ENCODE measurements around the gene PPP3CA.
"Not testable (repeated sequence)": the region's sequence is repeated elsewhere in the genome, so short reads cannot be mapped to it uniquely, and the experiment has no call there.

The PPP3CA gene

DNA sequence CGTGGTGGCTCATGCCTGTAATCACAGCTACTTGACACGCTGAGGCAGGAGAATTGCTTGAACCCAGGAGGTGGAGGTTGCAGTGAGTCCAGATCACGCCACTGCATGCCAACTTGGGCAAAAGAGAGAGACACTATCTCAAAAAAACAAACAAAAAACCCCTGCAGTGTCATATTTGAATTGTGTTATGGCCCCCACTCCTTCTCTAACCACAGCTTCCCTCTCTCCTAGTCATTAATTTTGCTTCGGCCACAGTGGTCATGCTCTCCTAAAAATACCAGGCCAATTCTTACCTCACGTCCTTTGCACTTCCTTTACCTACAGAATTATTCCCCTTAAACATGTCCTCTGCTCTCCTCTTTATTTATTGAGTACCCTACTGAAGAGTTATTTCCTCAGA lies 206.1 kb downstream of the PPP3CA start:
- no peak for DNase-seq (ENCODE audit: low spot score)

DNA sequence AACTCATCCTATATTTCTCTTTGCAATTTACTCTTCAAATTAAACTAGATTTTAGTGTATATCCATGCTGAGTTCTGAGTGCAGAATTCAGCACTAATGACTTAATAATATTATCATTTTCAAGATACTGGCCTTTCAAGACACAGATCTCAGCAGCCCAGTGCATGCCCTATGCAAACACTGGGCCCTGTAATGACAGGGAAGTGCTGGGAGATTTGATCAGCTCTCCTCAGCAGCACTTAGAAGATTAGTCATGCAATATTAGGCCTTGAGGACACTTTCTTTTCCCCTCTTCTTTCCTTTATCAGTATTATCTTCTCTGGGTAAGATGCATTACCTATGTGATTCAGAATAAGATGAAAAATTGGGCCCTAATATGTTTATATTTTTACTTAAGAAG lies 207.1 kb downstream of the PPP3CA start:
- no peak for DNase-seq (ENCODE audit: low spot score)

DNA sequence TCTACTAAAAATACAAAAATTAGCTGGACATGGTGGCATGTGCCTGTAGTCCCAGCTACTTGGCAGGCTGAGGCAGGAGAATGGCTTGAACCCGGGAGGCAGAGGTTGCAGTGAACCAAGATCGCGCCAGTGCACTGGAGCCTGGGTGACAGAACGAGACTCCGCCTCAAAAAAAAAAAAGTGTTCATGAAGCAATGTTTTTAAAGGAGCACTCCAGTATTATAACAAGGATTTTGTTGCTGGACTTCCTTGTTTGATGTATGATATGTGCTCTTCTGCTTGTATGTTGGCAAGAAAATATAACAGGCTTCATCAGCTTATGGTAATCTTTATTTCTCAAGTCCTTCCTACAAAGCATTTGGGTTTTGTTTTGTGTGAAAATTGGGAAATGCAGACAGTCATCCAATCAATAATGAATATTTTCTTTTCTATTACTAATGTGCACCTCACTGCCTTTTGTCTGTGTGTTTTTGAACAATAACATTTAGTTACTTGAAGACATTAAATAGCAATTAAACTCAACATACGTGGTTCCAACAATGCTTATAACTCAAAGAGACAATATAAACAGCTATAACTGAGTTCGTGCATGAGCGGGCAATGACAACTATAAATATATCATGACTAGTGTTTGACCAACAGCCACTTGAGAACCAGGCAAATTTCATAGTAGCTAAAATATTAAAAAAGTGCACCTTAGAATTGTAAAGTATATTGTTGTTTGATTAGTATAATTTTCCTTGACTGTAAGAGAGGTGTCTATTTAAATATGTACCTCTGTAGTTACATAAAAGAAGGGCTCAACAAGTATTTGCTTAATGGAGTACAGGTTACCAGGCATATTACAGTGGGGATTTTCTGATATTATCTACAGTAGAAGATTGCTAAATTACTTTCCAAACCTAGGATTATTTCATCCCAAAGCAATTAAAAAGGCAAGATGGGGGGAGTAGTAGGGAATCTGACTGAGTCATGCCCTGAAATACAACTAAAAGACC lies 210.7 kb downstream of the PPP3CA start:
- DNase-seq (ENCODE audit: low spot score): no peak

DNA sequence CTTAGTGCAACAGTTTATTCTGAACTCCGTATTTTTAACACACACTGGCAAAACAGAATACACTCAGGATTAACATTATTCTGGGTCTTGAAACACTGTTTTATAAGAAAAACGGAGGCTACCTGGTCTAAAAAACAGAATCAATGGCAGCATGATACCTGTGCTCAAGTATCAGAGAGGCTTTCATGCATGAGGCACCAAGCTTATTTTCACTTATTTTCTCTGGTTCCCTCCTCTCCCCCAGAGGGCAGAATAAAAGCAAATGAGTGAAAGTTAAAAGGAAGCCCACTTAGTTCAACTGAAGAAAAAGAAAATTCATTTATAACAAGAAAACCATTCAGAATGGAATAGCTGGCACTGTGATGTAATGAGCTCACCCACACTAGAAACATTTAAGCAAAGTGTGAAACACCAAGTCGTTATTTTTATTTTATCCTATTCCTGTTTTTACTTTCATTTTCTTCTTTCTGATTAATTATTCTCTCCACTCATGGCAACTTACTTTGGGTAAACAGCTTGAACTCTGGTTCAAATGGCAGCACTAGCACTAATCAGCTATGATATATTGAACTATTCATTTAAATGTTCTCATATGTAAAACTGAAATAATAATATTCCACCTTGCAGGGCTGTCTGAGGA lies 211.8 kb downstream of the PPP3CA start:
- no peak for DNase-seq (ENCODE audit: low spot score)

DNA sequence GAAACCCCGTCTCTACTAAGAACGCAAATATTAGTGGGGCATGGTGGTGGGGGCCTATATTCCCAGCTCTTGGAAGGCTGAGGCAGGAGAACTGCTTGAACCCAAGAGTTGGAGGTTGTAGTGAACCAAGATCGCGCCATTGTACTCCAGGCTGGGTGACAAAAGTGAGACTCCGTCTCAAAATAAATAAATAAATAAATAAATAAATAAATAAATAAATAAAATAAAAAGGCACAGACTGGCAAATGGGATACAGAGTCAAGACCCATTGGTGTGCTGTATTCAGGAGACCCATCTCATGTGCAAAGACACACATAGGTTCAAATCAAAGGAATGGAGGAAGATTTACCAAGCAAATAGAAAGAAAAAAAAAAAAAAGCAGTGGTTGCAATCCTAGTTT lies 216.3 kb downstream of the PPP3CA start:
- DNase-seq (ENCODE audit: low spot score): not testable (repeated sequence)

DNA sequence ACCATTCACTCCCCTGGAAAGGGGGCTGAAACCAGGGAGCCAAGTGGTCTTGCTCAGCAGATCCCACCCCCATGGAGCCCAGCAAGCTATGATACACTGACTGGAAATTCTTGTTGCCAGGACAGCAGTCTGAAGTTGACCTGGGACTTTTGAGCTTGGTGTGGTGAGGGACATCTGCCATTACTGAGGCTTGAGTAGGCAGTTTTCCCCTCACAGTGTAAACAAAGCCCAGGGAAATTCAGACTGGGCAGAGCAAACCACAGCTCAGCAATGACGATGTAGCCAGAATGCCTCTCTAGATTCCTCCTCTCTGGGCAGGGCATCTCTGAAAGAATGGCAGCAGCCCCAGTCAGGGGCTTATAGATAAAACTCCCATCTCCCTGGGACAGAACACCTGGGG lies 218.4 kb downstream of the PPP3CA start:
- DNase-seq (ENCODE audit: low spot score): not testable (repeated sequence)

DNA sequence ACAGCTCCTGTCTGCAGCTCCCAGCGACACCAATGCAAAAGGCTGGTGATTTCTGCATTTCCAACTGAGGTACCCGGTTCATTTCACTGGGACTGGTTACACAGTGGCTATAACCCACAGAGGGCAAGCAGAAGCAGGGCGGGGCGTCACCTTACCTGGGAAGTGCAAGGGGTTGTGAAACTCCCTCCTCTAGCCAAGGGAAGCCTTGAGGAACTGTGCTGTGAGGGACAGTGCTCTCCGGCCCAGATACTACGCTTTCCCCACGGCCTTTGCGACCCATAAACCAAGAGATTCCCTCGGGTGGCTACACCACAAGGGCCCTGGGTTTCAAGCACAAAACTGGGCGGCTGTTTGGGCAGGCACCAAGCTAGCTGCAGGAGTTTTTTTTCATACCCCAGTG lies 218.9 kb downstream of the PPP3CA start:
- no peak for DNase-seq (ENCODE audit: low spot score)

DNA sequence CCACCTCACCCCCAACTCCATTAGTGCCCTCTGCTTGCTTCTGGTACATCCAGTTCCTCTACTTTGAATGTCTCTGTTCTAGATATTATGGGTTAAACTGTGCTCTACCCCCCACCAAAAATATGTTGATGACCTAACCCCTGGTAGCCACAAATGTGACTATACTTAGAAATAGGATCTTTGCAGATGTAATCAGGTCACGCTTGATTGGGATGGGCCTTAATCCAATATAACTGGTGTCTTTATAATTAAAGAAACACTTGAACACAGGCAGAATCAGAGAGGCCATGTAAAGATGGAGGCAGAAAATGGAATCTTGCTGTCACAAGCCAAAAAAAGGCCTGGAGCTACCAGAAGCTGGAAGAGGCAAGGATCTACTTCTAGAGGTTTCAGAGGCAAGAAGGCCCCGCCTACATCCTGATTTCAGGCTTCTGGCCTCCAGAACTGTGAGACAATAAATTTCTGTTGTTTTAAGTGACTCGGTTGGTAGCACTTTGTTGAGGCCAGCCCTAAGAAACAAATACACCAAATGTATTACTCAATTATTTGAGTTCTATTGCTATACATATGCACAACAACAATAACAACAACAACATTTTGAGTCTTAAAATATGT lies 220.0 kb downstream of the PPP3CA start:
- DNase-seq (ENCODE audit: low spot score): no peak

DNA sequence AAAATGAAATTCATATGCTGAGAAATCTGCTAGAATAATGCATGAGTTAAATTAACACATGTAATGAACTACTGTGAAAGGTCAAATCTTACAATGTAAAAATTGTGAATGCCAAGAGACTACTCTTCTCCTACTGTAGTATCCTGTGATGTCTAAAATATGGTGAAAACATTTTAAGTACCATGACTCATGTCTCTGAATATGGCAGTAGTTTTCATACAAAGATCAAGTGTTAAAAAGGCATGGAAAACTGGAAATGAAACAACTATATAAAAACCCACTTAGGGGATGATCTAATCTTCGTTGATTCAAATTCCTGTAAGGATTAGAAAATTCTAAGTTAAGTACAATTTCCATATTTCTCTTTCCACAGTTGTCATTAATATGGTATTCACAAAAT lies 221.3 kb downstream of the PPP3CA start:
- DNase-seq (ENCODE audit: low spot score): no peak

DNA sequence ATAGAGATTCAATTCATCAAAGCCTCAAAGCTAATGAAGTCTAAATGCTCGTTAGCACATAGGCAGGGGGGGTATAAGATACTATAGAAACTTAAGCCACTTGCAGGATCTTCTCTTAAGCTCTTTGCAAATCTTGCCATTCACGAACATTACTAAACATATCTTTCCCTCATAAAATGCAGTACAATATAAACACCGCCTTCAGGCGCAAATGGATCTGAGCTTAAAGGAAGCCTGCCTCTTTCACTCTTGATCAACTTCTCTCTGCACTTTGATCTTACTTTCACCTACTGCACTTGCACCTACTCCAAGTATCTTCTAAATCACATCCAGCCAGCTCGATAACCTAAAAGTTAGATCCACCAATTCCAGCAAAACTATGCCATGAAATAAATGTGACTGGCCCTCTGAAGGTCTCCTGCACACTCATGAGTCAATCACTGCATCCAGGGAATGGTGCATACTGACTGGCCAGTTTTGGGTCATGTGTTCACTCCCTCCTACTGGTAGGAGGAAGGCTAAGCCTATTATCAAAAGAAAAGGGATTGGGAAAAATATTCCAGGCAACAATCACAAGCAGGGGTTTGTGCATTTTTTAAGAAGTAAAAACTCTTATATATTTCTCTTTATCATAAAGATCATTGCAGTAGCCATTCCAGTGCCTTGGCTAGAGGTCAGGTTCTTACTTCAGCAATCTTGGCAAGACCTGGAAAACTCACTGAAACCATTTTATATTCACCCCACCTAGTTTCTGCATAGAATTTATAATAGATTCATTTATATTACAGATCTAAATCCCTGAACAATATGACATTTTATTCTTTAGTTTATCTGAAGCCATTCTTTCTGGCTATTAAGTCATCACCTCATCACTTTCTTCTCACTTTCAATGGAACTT lies 222.0 kb downstream of the PPP3CA start:
- no peak for DNase-seq (ENCODE audit: low spot score)

DNA sequence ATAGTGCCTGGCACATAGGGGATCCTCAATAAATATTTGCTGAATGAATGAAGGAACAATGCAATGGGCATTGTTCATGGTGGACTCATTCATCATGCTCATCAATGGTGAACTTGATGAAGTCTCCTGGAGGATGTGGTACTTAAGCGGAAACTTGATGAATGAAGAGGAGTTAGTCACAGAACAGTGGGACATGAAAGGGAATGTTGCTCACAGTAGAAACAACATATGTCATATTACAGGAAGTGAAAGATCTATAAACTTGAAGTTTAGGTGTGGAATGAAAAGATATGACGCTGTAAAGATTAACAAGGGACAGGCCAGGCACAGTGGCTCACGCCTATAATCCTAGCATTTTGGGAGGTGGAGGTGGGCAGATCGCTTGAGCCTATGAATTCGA lies 224.1 kb downstream of the PPP3CA start:
- no peak for DNase-seq (ENCODE audit: low spot score)

DNA sequence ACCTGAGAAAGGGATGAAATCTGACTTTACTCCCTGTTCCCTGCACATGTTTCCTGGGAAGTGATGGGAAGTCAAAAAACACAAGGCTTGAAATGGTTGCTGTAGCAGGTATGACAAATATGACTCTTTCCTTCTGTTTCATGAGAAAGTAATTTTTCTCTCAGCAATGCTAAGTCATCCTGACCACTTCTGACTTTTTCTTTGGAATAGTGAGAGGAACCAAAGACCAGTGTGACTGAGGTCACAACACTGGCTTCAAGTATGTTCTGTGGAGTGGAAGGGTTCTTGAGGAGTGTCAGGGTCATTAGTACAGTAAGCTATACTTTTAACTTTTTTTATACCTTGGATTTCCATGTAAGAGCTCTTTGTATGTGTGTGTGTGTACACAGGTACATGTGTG lies 225.3 kb downstream of the PPP3CA start:
- DNase-seq (ENCODE audit: low spot score): no peak

DNA sequence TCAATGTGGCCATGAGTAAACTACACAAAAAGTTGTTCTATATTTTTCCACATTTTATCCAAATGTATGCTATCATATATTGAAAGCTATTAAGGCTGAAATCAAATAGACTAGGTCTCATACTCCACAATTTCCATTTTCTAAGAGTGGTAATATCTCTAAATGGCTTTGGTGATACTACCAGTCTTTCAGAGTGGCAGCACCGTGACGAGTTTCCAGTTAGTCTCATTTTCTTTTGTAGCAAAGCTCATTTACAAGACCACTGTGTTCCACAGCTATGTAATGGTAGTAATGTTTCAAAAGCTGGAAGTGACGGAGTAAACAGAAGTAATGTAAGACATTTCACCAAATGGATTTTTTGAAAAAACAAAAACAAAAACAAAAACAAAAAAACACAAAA lies 228.2 kb downstream of the PPP3CA start:
- DNase-seq (ENCODE audit: low spot score): no peak

DNA sequence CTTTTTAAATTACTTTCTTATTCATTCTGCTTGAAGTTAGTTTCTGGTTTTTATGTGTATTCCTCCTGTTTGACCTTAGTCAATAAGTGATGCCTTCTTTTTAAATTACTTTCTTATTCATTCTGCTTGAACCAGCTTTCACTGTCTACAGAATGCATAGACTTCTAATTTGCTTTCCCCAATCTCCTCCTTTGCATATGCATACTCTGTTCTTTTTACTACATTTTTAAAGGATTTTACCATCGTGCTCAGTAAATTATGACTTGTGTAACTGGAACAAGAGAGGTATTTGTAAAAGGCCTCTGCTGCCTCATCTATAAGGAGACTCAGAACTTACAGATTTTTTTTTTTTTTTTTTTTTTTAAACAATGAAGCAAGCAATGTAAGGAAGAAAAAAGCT lies 228.7 kb downstream of the PPP3CA start:
- no peak for DNase-seq (ENCODE audit: low spot score)

DNA sequence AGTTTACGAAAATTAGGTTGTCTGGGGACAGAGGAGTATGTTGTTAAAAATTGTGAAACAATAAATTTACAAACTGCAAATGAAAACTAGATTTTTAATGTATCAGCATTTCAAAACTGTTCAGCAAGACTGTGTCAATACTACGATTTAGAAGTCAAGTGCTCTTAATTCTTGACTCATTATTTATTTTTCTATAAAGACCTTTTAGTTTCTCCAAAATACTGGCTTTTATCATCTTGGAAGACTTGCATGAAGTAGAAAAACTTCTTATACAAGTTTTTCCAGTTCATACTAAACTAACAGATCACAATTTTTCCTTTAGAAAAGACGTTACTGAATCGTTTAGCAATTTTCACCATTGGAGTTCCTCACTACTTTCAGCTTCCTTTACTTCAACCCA lies 231.4 kb downstream of the PPP3CA start:
- DNase-seq (ENCODE audit: low spot score): no peak

DNA sequence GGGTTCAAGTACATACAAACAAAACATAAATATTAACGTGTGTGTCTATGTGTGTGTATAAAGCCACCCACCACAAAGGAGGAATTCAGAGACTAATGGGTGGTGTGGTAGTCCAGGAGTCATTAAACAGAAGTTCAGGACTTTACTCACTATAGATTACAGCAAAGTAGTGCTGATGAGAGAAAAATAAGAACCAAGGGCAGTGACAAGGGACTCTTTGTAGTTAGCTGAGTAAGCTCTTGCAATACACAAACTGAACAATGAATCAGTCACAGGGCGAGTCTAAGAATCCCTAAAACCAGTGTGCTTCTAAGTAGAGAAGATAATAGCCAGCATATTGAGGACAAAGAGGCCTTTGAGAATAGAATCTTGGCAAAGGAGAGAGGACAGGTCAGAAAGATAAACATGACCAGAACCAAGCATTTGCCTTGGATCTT lies 232.4 kb downstream of the PPP3CA start:
- DNase-seq (ENCODE audit: low spot score): no peak

DNA sequence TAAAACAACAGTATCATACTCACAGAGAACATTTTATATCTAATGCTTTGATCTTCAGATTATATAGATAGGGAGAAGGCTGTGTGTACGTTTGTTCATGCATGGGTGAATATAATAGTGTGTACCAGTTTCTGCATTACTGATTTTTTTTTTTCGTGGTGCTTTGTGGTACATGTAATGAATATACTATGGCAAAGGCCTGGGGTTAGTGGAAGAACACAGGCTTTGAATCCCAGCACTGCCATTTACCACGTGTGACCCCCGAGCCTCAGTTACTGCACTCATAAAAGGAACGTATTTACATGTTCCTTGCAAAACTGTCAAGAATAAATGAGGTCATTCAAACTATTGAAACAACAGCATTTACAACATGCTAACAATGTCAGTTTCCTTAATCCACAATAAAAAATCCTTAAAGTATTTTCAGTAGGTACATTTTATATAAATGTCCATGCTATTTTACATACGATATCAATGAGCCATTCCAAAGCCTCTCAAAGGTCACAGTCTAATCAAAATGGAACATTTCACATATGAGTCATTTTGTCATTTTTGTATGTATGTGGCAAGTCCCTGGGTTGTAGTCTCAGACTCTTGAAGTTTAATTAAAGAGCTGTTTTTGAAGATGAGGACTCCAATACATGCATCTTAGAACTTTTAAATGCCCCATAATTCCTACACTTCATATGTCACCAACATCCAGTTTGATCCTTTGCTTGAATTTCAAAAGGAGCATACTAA lies 242.8 kb downstream of the PPP3CA start:
- peak; percentile 26 for DNase-seq (ENCODE audit: low spot score)

DNA sequence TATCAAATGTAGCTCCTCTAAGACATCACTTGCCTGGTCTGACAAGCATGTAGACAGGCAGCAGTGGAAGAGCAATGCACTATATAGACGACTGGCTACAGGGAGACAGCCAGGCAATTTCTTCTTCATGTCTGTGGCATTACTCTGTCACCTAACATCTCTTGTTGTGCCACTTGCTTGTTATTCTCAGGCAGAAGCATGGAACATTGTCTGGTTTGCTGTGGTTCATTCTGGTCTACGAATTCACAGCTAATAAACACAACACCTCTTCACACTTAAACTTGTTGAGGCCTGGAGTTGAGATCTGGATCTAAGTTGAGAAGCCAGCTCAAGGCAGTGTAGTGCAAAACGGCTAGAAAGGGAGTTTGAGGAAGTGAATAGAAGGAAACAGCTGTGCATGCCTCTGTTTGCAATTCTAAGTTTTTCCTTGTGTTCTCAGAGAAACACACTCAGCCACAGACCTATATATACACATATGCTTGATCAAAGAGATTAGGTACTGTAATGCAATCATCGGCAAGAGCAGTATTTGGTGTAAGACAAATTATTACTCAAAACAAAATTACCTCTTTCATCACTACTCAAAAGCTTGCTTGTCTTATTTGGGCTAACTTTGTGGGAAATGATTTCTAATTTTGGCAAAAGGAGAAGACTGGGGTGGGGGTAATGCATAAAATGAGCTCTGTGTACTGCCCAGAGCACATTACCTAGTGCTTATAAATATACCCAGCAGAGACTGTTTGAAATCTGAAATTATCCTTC lies 243.8 kb downstream of the PPP3CA start:
- peak; percentile 40 for DNase-seq (ENCODE audit: low spot score)

DNA sequence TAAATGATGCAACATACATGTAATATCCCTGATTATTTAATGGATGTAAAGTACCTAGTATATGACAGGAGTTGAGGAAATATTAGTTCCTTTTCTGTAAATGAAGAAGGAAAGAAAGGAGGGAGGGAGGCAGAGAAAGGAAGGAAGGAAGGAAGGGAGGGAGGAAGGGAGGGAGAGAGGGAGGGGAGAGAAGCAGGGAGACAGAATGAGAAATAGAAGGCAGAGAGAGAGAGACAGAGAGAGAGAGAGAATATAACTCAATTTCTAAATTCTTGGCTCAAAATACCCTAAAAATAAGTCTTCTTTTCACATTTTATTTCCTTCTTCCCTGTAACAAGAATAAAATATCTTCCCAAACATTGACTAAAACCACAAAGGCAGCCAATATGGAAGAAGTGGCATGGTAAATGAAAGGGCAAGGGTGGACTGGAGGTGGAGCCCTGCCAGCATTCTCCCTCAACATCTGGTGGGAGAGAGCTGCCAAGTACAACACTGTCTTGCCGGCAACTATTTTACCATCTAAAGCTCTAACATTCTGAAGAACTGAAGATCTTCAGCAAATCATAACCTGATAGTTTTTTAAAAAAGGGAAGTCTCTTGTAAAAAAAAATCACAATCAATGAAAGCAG lies 245.1 kb downstream of the PPP3CA start:
- DNase-seq (ENCODE audit: low spot score): no peak

DNA sequence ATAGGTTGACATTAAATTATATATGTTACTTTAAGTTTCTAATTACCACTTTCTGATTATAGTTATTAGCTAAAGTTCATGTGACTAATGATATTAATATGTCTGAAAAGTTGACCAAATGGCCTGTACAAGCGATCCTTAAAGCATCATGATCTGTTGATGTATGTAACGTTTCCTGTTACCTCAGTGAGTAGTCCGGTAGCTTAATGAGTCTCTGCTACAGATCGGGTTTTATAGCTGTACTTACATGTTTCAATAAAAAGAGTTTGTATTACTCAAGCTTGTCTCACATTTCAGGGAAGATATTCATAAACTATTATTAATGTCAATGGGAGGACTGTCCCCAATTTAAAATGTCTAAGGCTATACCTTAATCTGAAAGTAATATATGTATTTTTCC lies 246.3 kb downstream of the PPP3CA start:
- DNase-seq (ENCODE audit: low spot score): no peak
